DOHH2 (cell line): ENCODE results near the gene CSMD2.

Experiments
- EZH2phosphoT487 ChIP-seq: fragments of 200-600 bp; sonication (generic); IDR thresholded peaks from 2 replicates; pipeline ENCODE4 v1.6.1; 2017; ENCODE audit warnings: borderline replicate concordance, mild to moderate bottlenecking, antibody characterized with exemption, low read length, moderate library complexity, mixed read lengths
- TF ChIP-seq, protein P1 (sequence below): fragments of 200-600 bp; sonication (generic); IDR thresholded peaks from one replicate; pipeline ENCODE4 v1.5.1; 2014; ENCODE audit warnings: antibody characterized with exemption, mild to moderate bottlenecking, low read depth, low read length; ENCODE audit not compliant: poor library complexity, severe bottlenecking

DNA sequence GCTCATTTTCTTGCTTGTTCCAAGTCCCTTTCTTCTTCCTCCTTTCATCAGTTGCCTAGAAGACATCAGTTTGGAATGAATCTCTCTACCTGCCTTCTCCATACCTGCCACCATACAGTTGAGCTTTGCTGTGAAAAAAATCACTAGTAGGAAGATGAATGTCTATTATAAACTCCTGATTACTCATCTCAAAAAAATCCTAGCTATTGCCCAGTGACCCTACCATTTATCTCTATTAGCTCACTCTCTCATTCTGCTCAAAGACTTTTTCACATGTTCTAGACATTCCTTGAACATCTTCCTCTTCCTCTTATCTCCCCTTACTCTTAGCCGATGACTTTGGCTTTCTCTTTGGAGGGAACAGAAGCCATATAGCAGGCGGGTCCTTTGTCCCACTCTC is 350.9 kb downstream of the CSMD2 start:
- TF ChIP-seq, protein P1, sequence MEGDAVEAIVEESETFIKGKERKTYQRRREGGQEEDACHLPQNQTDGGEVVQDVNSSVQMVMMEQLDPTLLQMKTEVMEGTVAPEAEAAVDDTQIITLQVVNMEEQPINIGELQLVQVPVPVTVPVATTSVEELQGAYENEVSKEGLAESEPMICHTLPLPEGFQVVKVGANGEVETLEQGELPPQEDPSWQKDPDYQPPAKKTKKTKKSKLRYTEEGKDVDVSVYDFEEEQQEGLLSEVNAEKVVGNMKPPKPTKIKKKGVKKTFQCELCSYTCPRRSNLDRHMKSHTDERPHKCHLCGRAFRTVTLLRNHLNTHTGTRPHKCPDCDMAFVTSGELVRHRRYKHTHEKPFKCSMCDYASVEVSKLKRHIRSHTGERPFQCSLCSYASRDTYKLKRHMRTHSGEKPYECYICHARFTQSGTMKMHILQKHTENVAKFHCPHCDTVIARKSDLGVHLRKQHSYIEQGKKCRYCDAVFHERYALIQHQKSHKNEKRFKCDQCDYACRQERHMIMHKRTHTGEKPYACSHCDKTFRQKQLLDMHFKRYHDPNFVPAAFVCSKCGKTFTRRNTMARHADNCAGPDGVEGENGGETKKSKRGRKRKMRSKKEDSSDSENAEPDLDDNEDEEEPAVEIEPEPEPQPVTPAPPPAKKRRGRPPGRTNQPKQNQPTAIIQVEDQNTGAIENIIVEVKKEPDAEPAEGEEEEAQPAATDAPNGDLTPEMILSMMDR = no peak
- TF ChIP-seq EZH2phosphoT487 = no peak
